Progenitor cell of endocrine pancreas (in vitro differentiated cells): ENCODE data around the gene KRT77. TPM values are rescaled to one million over a fixed set of nuclear protein-coding genes. Genes with fewer than 3 reads are reported as not detected.

Experiments used
- DNase-seq: peaks from one replicate; pipeline ENCODE4 v3.0.0; 2021; ENCODE audit warnings: low spot score; ENCODE audit not compliant: unreplicated experiment
- H3K27ac Mint-ChIP-seq: 2 replicates; pipeline ENCODE4 v1.8.0; 2021; ENCODE audit warnings: mild to moderate bottlenecking, moderate library complexity, mixed read lengths
- H3K27me3 Mint-ChIP-seq: 2 replicates; pipeline ENCODE4 v1.8.0; 2021; ENCODE audit warnings: mixed read lengths
- H3K36me3 Mint-ChIP-seq: 2 replicates; pipeline ENCODE4 v1.8.0; 2022; ENCODE audit warnings: mixed read lengths; ENCODE audit not compliant: insufficient read depth
- H3K4me1 Mint-ChIP-seq: 2 replicates; pipeline ENCODE4 v1.8.0; 2021; ENCODE audit warnings: low read depth, mixed read lengths
- H3K4me3 Mint-ChIP-seq: 2 replicates; pipeline ENCODE4 v1.8.0; 2021; ENCODE audit warnings: low read depth, mild to moderate bottlenecking, moderate library complexity, mixed read lengths
- H3K9me3 Mint-ChIP-seq: 2 replicates; pipeline ENCODE4 v1.8.0; 2021; ENCODE audit warnings: low read depth, mixed read lengths
- CTCF ChIP-seq: fragments of 200-600 bp; sonication (generic); IDR thresholded peaks from one replicate; pipeline ENCODE4 v1.5.0; 2021; ENCODE audit warnings: antibody characterized with exemption, mild to moderate bottlenecking; ENCODE audit not compliant: unreplicated experiment
- total RNA-seq: library from RNA; stranded (reverse); gene quantifications from 2 replicates; pipeline ENCODE4 v1.2.1, GENCODE V29; 2021

Gene KRT77
- total RNA-seq, 1 donor from 2014 or later, result not detected

DNA sequence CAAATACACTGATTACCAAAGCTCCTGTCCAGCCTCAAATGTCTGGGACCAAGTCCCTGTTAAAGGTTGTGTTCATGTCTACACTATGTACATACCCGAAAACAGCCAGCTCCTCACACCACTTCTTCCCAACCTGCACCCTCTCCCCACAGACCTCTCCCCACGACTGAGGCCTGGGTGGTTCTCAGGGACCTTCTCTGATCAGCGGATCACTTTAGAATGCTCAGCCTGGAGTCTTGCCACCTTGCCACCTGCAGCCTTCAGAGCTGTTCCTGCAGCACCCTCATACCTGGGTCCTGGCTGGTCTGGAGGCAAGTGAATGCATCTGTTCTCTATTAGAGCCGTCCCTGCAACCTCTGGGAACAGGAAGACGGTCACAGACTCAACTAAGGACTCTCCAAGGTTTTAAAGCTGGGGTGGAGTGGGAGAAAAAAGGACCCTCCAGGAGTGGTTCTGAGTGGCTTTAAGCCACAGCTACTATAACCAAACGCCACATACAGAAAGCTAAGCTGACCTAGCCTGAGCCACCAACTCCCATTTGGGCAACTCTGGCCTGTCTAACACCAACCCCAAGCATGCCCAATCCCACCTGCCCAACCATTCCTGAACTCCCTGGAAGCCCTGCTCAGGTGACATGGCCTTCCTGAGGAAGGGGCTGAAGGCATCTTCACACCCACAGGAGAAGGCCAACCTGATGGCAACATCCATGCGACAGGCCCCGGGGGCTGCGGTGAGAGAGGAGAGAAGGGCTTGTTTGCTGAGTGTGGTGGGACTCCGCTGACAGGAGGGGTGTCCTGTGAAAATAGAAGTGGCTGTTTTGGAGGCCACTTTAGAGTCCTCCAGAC, 59.9 kb downstream of the KRT77 start:
- H3K9me3 Mint-ChIP-seq, result no peaks in the 10 kb centered on the region
- no peaks in the 10 kb centered on the region for H3K36me3 Mint-ChIP-seq
- no peak for DNase-seq
- TF ChIP-seq CTCF, result no peak
- H3K27ac Mint-ChIP-seq, result no peak overlapping the region
- H3K4me3 Mint-ChIP-seq, result no peak overlapping the region
- peaks cover 53% of the 10 kb centered on the region for H3K27me3 Mint-ChIP-seq
- no peaks in the 10 kb centered on the region for H3K4me1 Mint-ChIP-seq

GRCh38 chr12:52641468-52641867, 61.9 kb downstream of the KRT77 start:
- Mint-ChIP-seq H3K4me1 (no peaks in the 10 kb centered on the region), H3K4me3 (no peak overlapping the region), H3K27ac (no peak overlapping the region), H3K9me3 (no peaks in the 10 kb centered on the region), H3K36me3 (no peaks in the 10 kb centered on the region), H3K27me3 (peaks cover 47% of the 10 kb centered on the region)
- DNase-seq, result no peak
- no peak for TF ChIP-seq CTCF

Other genes with a start within 250 kb of the KRT77 start
- not detected in 2 replicates for gene KRT6C, start 229.7 kb downstream of the KRT77 start, total RNA-seq
- gene KRT6A, start 210.3 kb downstream of the KRT77 start, total RNA-seq, result not detected in 2 replicates
- not detected in 2 replicates for gene KRT5, start 183.1 kb downstream of the KRT77 start, total RNA-seq
- not detected in 2 replicates for gene KRT71, start 150.4 kb downstream of the KRT77 start, total RNA-seq
- not detected in 2 replicates for gene KRT74, start 129.7 kb downstream of the KRT77 start, total RNA-seq
- gene KRT72, start 102.1 kb downstream of the KRT77 start, total RNA-seq, result not detected in 2 replicates
- not detected in 2 replicates for gene KRT73, start 85.0 kb downstream of the KRT77 start, total RNA-seq
- gene KRT2, start 51.3 kb downstream of the KRT77 start, total RNA-seq, result not detected in 2 replicates
- gene KRT1, start 23.1 kb downstream of the KRT77 start, total RNA-seq, result not detected in 2 replicates
- not detected in 2 replicates for gene KRT76, start 73.8 kb upstream of the KRT77 start, total RNA-seq
- gene KRT3, start 92.6 kb upstream of the KRT77 start, total RNA-seq, result not detected in 2 replicates
- gene KRT4, start 110.6 kb upstream of the KRT77 start, total RNA-seq, result 0.29 and 0.38 TPM in 2 replicates
- gene KRT79, start 130.8 kb upstream of the KRT77 start, total RNA-seq, result not detected in 2 replicates
- gene KRT78, start 145.5 kb upstream of the KRT77 start, total RNA-seq, result not detected in 2 replicates
- 1,180 and 1,246 TPM in 2 replicates for gene KRT8, start 201.6 kb upstream of the KRT77 start, total RNA-seq
- gene KRT18, start 245.6 kb upstream of the KRT77 start, total RNA-seq, result 608 and 692 TPM in 2 replicates